ENCODE data around the gene ANKRD29.

Gene ANKRD29

GRCh38 chr18:23592911-23593310 lies 69.8 kb downstream of the ANKRD29 start:
- in situ Hi-C loops (cut with HindIII; ENCODE audit: low pct_ligation_motif_present, low sequenced_read_pairs): no loop called here
- TF ChIP-seq CTCF (IDR thresholded peaks at IDR 0.05; ENCODE audit: low read depth, low read length, missing control alignments): no peak
- H3K27me3 ChIP-seq (replicated peaks): no peaks in the 10 kb centered on the region
- no peak for DNase-seq
- H3K27ac ChIP-seq: no peak overlapping the region
- H3K4me3 ChIP-seq (ENCODE audit: low read depth, low read length): no peak overlapping the region
- no peaks in the 10 kb centered on the region for H3K36me3 ChIP-seq (replicated peaks)

GRCh38 chr18:23591011-23591410 lies 71.7 kb downstream of the ANKRD29 start:
- TF ChIP-seq CTCF (IDR thresholded peaks at IDR 0.05; ENCODE audit: low read depth, low read length, missing control alignments): no peak
- Histone ChIP-seq H3K27ac (no peak overlapping the region), H3K4me3 (ENCODE audit: low read depth, low read length) (no peak overlapping the region), H3K36me3 (replicated peaks) (no peaks in the 10 kb centered on the region), H3K27me3 (replicated peaks) (no peaks in the 10 kb centered on the region)
- peak; percentile 3 for DNase-seq
- in situ Hi-C loops (cut with HindIII; ENCODE audit: low pct_ligation_motif_present, low sequenced_read_pairs): no loop called here

- no peak for DNase-seq
- no peak for TF ChIP-seq CTCF (IDR thresholded peaks at IDR 0.05; ENCODE audit: low read depth, low read length, missing control alignments)
- no peak overlapping the region for H3K4me3 ChIP-seq (ENCODE audit: low read depth, low read length)
Measured at GRCh38 chr18:23588836-23589560, 73.7 kb downstream of the ANKRD29 start.

GRCh38 chr18:23587220-23587642 lies 75.5 kb downstream of the ANKRD29 start:
- Histone ChIP-seq H3K4me3 (ENCODE audit: low read depth, low read length) (peak overlapping the region; percentile 24), H3K36me3 (replicated peaks) (no peaks in the 10 kb centered on the region), H3K27me3 (replicated peaks) (no peaks in the 10 kb centered on the region), H3K27ac (no peak overlapping the region)
- DNase-seq: no peak
- no peak for TF ChIP-seq CTCF (IDR thresholded peaks at IDR 0.05; ENCODE audit: low read depth, low read length, missing control alignments)
- in situ Hi-C loops (cut with HindIII; ENCODE audit: low pct_ligation_motif_present, low sequenced_read_pairs): no loop called here

More at GRCh38 chr18:23588836-23589560, 73.7 kb downstream of the ANKRD29 start:
- Histone ChIP-seq H3K27me3 (replicated peaks) (no peaks in the 10 kb centered on the region), H3K27ac (no peak overlapping the region), H3K36me3 (replicated peaks) (no peaks in the 10 kb centered on the region)
- in situ Hi-C loops (cut with HindIII; ENCODE audit: low pct_ligation_motif_present, low sequenced_read_pairs): no loop called here

GRCh38 chr18:23586249-23587196 lies 76.2 kb downstream of the ANKRD29 start, which contains the start of gene NPC1:
Gene NPC1, minus strand, starts transcription at chr18:23586506. Its CDS starts 163 bp downstream, at chr18:23586343.
- no peaks in the 10 kb centered on the region for H3K36me3 ChIP-seq (replicated peaks)
- TF ChIP-seq CTCF (IDR thresholded peaks at IDR 0.05; ENCODE audit: low read depth, low read length, missing control alignments): peak; percentile 85
- peak within 1 kb of the TSS; percentile 85 for H3K4me3 ChIP-seq (ENCODE audit: low read depth, low read length)
- H3K27ac ChIP-seq: peak within 1 kb of the TSS; percentile 96
- in situ Hi-C loops (cut with HindIII; ENCODE audit: low pct_ligation_motif_present, low sequenced_read_pairs): no loop called here
- DNase-seq: peak; percentile 95
- no peaks in the 10 kb centered on the region for H3K27me3 ChIP-seq (replicated peaks)
